Gastrocnemius medialis (tissue), 4 donors: ENCODE measurements around the gene CPNE7.

Experiments
- CTCF ChIP-seq, 5 experiments: fragments of 450-650 bp in 3 of 5; fragments of 200-600 bp in 2 of 5; sonication (generic) in 2 of 5; IDR thresholded peaks in 4 of 5; conservative IDR thresholded peaks in 1 of 5; 1 replicate in 4 of 5; 2 replicates in 1 of 5; pipeline ENCODE4 v1.5.1; 2016 to 2019; ENCODE audit warnings: antibody characterized with exemption in 5 of 5, mild to moderate bottlenecking in 3 of 5, moderate library complexity in 3 of 5
- POLR2A ChIP-seq, 2 donors: fragments of 450-650 bp; IDR thresholded peaks; one replicate each; pipeline ENCODE4 v1.6.1; 2017; ENCODE audit warnings: antibody characterized with exemption in 2 of 2, mild to moderate bottlenecking in 2 of 2, moderate library complexity in 2 of 2

- TF ChIP-seq CTCF (IDR thresholded peaks at IDR 0.05 in 4 of 5, conservative IDR thresholded peaks at IDR 0.05 in 1 of 5) (no peak), POLR2A (IDR thresholded peaks at IDR 0.05) (no peak)
Observed at GRCh38 chr16:89599902-89600301, 24.3 kb downstream of the CPNE7 start.
